Epithelial cell of proximal tubule (primary cell): Measurements from ENCODE around the gene GNAS. TPM values are rescaled to one million over a fixed set of nuclear protein-coding genes. Genes with fewer than 3 reads are reported as not detected.
A peak's percentile ranks its signal among the peaks of the same experiment; 100 is the strongest.

ENCODE experiments used
- DNase-seq: peaks from one replicate; pipeline ENCODE4 v3.0.0-alpha.2; 2011; ENCODE audit warnings: low read depth
- H3K4me3 ChIP-seq: 2 replicates; pipeline ENCODE4 v1.5.1; 2011; ENCODE audit warnings: low read depth, mild to moderate bottlenecking, low read length
- total RNA-seq: library from RNA; depleted of rRNA; stranded (reverse); fragments of >200 nt; gene quantifications from 2 replicates; pipeline ENCODE4 v1.2.3, GENCODE V29; 2015
- TF ChIP-seq, protein P1 (sequence below): conservative IDR thresholded peaks from 2 replicates; pipeline ENCODE4 v1.5.1; 2012; ENCODE audit warnings: low read depth, mild to moderate bottlenecking, low read length

GNAS gene
- total RNA-seq, 1 donor from 2014 or later: 828 TPM

DNA sequence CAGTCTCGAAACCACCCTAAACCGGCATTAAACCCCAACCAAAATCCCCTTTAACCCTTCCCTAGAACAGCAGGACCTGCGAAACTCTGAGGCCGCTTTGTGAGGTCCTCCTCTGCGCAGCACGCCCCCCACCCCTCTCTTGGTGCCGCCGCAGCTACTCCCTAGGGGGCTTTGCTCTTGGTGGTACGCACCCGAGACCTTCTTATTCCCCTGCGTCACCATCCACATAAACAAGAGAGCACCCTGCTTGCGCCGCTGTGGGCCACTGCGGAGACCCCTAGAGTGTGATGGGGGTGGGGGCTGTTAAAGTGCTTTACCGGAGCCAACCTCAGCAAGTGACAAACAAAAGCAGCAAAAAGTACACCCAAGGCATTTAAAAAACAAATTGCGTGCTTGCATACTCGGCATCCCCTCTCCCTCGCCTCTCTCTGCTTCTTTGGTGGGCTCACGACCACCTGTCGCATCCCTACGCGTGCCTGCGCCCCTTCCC, 502 bp upstream of the GNAS start:
- peak overlapping the region; percentile 76 for H3K4me3 ChIP-seq
- TF ChIP-seq, protein P1, sequence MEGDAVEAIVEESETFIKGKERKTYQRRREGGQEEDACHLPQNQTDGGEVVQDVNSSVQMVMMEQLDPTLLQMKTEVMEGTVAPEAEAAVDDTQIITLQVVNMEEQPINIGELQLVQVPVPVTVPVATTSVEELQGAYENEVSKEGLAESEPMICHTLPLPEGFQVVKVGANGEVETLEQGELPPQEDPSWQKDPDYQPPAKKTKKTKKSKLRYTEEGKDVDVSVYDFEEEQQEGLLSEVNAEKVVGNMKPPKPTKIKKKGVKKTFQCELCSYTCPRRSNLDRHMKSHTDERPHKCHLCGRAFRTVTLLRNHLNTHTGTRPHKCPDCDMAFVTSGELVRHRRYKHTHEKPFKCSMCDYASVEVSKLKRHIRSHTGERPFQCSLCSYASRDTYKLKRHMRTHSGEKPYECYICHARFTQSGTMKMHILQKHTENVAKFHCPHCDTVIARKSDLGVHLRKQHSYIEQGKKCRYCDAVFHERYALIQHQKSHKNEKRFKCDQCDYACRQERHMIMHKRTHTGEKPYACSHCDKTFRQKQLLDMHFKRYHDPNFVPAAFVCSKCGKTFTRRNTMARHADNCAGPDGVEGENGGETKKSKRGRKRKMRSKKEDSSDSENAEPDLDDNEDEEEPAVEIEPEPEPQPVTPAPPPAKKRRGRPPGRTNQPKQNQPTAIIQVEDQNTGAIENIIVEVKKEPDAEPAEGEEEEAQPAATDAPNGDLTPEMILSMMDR: no peak
- no peak for DNase-seq

DNA sequence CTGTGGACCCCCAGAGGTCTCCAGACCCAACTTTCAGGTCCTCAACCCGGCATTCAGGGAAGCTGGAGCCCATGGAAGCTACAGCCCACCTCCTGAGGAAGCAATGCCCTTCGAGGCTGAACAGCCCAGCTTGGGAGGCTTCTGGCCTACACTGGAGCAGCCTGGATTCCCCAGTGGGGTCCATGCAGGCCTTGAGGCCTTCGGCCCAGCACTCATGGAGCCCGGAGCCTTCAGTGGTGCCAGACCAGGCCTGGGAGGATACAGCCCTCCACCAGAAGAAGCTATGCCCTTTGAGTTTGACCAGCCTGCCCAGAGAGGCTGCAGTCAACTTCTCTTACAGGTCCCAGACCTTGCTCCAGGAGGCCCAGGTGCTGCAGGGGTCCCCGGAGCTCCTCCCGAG, 950 bp downstream of the GNAS start:
- DNase-seq: no peak
- H3K4me3 ChIP-seq: no peak overlapping the region
- TF ChIP-seq, protein P1: no peak

DNA sequence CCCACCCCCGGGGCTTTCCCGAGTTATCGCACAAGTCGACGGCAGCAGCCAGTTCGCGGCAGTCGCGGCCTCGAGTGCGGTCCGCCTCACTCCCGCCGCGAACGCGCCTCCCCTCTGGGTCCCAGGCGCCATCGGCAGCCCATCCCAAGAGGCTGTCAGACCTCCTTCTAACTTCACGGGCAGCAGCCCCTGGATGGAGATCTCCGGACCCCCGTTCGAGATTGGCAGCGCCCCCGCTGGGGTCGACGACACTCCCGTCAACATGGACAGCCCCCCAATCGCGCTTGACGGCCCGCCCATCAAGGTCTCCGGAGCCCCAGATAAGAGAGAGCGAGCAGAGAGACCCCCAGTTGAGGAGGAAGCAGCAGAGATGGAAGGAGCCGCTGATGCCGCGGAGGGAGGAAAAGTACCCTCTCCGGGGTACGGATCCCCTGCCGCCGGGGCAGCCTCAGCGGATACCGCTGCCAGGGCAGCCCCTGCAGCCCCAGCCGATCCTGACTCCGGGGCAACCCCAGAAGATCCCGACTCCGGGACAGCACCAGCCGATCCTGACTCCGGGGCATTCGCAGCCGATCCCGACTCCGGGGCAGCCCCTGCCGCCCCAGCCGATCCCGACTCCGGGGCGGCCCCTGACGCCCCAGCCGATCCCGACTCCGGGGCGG, 1.6 kb downstream of the GNAS start:
- H3K4me3 ChIP-seq: no peak overlapping the region
- DNase-seq: no peak
- TF ChIP-seq, protein P1: no peak

DNA sequence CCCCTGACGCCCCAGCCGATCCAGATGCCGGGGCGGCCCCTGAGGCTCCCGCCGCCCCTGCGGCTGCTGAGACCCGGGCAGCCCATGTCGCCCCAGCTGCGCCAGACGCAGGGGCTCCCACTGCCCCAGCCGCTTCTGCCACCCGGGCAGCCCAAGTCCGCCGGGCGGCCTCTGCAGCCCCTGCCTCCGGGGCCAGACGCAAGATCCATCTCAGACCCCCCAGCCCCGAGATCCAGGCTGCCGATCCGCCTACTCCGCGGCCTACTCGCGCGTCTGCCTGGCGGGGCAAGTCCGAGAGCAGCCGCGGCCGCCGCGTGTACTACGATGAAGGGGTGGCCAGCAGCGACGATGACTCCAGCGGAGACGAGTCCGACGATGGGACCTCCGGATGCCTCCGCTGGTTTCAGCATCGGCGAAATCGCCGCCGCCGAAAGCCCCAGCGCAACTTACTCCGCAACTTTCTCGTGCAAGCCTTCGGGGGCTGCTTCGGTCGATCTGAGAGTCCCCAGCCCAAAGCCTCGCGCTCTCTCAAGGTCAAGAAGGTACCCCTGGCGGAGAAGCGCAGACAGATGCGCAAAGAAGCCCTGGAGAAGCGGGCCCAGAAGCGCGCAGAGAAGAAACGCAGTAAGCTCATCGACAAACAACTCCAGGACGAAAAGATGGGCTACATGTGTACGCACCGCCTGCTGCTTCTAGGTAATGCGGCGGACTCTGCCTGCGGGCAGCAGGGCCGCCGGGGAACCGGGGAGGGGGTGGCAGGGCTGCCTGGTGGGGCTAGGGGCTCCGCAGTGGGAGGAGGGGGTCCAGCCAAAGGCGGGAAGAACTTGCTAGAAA, 2.3 kb downstream of the GNAS start:
- TF ChIP-seq, protein P1: no peak
- no peak for DNase-seq
- peak overlapping the region; percentile 11 for H3K4me3 ChIP-seq

DNA sequence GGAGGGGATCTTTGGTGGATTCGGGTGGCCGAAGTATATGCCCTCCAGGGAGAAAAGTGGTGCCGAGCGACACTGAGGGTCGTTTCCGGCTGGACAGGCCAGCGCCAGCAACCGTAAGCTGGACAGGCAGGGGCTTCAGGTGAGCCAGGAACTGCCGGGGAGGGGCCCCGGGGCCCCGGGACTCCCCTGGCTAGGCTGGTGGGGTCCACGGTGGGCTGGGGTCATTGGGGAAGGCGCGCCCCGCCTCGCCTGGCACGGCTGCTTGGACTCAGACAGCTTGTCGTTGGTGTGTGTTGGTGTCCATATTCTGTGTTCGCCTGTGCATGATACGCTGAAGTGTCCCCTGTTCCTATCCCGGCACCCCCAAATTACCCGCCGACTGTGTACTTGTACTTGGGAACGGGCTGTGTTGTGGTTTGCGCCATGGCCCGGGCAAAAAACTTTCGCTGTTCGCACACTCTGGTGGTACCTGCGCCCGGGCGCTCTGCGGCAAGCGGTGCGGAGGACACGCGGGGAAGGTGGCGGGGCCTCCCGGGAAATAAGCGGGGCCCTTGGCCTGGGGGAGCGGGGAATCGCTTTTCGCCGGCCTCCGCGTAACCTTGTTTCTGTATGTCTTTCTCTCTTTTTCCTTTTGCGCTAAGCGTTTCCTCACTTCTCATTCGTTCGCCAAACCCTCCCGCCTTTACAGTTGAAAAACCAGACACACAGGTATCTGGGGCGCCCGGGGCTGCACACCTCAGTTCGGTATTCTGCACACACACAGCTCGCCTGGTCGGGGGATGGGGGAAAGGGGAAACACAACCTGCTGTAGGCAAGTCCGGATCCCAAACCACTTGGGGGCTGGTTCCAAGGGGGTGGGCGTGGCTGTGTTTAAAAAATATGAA, 3.2 kb downstream of the GNAS start:
- TF ChIP-seq, protein P1: no peak
- DNase-seq: no peak
- H3K4me3 ChIP-seq: no peak overlapping the region

DNA sequence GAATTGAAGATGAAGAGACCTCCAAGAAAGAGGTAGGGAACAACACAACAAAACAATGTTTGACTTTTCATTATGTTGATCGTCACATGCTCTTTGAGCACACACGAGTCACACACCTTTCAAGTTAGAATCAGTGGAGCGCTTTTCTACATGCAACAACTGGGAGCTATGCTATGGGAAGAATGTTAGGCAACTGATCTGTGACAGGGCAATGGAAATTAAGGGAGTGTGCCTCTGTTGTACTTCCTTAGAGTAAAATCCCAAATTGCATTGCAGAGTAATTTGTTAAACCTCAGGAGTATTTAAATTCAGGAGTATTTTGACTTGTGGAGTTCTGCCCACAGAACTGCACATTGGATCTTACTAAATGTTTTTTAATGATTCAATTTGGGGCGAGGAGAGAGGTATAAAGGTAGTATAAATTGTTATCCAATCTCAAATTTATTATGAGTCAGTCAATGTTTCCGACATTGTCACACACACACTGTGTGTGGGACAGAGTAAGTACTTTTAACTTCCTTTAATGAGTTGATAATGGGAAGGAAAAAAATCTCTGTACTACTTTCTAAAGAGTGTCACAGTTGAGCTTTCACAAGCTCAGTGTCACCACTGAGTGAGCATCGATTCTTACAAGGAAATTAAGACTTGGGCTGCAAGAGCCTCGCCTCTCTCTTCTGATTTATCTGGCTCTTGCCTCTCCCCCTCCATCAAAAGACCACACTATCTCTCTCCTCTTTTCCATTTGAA, 10.7 kb downstream of the GNAS start:
- TF ChIP-seq, protein P1: no peak
- H3K4me3 ChIP-seq: no peak overlapping the region
- DNase-seq: no peak
